Stimulated activated CD8-positive, alpha-beta memory T cell treated with anti-CD3 and anti-CD28 coated beads, Interleukin-7, amount 100 ng/mL, for 1 hour (primary cell): ENCODE measurements around the gene GPS1.
A peak's percentile ranks its signal among the peaks of the same experiment; 100 is the strongest.
"Not testable (repeated sequence)": the region's sequence is repeated elsewhere in the genome, so short reads cannot be mapped to it uniquely, and the experiment has no call there.

ENCODE experiments used
- DNase-seq, 2 donors: peaks; one replicate each; pipeline ENCODE4 v3.0.0-alpha.2; 2020; ENCODE audit warnings: low read depth in 2 of 2

GPS1 gene

GRCh38 chr17:82028966-82029365 lies 22.7 kb upstream of the GPS1 start:
- DNase-seq = no peak

DNA sequence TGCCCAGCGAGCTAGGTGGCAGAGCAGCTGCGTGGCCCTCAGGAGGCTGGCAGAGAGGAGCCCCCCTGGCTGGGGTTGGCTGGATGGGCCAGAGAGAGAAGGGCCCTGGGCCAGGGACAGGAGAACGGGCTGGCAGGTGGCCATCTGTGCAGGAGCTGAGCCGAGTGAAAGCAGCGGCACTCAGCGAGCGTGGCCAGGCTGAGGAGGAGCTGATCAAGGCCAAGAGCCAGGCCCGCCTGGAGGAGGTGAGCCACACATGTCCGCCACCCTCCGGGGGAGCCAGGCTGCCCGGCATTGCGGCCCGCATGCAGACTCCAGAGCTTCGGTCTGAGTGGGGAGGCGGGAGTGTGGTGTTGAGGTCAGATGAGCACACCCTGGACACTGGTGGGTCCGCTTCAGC lies 22.3 kb upstream of the GPS1 start:
- DNase-seq = no peak

DNA sequence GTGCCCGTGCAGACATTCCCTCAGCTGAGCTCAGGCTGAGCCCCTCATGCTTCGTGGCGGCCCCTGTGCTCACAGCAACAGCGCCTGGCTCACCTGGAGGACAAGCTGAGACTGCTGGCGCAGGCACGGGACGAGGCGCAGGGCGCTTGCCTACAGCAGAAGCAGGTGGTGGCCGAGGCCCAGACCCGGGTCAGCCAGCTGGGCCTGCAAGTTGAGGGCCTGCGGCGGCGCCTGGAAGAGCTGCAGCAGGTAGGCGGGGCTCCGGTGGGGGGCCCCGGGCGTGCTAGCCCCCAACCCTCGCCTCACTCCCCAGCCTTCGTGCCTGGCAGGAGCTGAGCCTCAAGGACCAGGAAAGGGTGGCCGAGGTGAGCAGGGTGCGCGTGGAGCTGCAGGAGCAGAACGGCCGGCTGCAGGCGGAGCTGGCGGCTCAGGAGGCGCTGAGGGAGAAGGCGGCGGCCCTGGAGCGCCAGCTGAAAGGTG lies 21.7 kb upstream of the GPS1 start:
- DNase-seq = no peak

DNA sequence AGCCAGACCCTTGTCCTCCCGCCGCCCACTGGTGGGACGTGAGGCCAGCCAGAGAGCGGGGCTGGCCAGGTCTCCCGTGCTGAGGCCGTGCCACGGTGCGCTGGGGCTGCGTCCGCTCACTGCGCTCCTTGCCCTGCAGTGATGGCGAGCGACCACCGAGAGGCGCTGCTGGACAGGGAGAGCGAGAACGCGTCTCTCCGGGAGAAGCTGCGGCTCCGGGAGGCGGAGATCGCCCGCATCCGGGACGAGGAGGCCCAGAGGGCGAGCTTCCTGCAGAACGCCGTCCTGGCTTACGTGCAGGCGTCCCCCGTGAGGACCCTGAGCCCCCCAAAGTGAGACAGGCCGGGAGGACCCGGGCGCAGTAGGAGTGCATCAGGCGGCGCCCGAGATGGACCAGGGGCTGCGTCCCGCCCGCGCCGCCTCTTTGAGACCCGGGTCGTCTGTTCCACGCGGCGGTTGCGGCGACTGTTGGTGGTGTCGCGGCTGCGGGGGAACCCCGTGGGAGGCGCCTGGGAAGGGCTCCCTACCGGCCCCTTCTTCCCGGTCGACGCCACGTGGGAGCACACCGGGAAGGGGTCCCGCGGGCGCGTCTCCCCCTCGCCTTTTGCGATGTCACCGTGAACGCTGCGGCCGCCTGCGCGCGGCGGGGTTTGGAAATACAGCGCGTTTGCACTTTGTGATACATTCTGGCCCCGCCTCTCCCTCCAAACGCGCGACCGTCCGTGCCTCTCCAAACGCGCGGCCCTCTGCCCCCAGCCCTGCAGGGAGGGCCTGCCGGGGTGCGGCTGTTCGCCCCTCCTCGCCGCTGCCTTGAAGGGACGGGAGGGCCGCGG lies 21.0 kb upstream of the GPS1 start:
- DNase-seq = peak; percentile 62 to 63

DNA sequence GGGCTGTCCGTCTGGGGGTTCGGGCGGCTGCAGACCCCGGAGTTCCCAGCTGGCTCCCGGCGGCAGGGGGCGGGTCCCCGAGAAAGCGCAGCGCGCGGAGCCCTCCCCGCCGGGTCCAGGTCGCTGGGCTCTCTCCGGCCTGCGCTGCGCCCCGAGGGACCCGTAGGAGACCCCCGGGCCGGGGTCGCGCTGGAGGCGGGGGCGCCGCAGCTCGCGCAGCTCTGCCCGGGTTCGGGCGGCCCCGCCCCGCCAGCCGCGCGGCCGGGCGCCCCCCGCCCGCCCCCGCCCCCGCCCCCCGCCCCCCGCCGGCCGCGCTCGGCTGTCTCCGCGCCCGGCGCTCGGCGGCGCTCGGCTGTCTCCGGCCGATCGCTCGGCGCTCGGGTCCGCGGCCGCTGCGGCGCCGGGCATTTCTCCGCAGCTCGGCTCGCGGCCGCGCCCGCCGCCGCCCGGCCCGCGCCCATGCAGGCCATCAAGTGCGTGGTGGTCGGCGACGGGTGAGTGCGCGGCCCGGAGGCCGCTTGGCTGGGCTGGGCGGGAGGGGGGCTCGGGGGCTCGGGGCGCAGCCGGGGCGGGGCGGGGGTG lies 20.3 kb upstream of the GPS1 start, which contains the start of gene RAC3:
Gene RAC3, plus strand, starts transcription at position 376 of the 582 bp plus-strand sequence. Its CDS starts 84 bp downstream, at position 460.
- DNase-seq = no peak

GRCh38 chr17:82031885-82032627 lies 19.6 kb upstream of the GPS1 start:
- no peak for DNase-seq

DNA sequence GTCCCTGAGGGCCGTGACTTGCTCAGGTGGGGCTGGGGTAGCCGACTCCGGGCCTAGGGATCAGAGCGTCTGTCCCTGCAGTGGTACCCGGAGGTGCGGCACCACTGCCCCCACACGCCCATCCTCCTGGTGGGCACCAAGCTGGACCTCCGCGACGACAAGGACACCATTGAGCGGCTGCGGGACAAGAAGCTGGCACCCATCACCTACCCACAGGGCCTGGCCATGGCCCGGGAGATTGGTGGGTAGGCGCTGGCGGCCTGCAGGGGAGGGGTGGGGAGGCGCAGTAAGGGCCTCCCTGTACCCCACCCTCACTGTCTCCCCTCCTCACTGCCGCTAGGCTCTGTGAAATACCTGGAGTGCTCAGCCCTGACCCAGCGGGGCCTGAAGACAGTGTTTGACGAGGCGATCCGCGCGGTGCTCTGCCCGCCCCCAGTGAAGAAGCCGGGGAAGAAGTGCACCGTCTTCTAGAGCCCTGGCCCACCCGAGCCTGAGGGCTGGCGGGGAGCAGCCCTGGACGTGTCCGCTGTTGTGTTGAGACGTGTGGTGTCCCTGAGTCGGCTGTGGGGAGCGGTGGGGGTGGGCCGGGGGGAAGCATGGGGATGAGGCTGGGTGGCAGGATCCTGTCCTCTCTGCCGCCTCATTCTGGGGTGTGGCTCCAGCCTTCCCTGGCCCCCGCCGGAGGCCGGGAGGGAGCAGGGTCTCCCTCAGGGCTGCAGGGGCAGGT lies 18.2 kb upstream of the GPS1 start:
- no peak for DNase-seq

GRCh38 chr17:82034371-82035011 lies 17.2 kb upstream of the GPS1 start:
- DNase-seq = no peak

GRCh38 chr17:82035488-82035887 lies 16.2 kb upstream of the GPS1 start:
- DNase-seq = no peak

DNA sequence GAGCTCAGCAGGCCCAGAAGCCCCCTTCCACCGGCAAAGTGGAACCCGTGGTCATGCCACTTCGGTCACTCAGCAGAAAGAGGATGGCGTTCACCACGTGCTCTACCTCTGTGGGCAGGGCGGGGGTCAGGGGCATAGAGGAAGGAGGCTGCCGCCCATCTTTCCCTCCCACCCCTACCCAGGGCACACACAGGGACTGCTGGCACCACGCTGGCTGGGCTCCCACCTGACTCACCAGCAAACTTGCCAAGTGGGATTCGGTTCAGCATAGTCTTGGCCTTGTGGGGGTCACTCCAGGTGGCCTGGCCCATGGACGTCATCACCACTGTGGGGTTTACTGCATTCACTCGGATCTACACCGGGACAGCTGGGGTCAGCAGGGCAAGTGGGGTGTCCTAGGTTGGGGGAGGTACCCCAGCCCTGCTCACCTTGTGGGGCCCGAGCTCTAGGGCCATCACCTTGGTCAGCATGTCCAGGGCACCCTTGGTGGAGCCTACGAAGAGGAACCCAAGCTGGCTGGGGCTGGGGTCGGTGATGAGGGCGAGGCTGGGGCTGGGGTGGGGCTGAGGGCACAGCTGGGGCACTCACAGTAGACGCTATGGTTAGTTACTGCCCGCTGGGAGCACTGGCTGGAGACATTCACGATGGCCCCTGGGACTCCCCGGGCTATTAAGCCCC lies 15.6 kb upstream of the GPS1 start:
- no peak for DNase-seq

GRCh38 chr17:82036634-82037091 lies 15.0 kb upstream of the GPS1 start:
- DNase-seq = no peak

- peak; percentile 86 to 88 for DNase-seq
Measured at GRCh38 chr17:82037092-82037888, 14.4 kb upstream of the GPS1 start, which contains the start of gene DCXR. Gene DCXR (minus strand): TSS chr17:82037697. CDS start chr17:82037682, 15 bp downstream.

- no peak for DNase-seq
Measured at GRCh38 chr17:82037889-82038195, 13.9 kb upstream of the GPS1 start.

DNA sequence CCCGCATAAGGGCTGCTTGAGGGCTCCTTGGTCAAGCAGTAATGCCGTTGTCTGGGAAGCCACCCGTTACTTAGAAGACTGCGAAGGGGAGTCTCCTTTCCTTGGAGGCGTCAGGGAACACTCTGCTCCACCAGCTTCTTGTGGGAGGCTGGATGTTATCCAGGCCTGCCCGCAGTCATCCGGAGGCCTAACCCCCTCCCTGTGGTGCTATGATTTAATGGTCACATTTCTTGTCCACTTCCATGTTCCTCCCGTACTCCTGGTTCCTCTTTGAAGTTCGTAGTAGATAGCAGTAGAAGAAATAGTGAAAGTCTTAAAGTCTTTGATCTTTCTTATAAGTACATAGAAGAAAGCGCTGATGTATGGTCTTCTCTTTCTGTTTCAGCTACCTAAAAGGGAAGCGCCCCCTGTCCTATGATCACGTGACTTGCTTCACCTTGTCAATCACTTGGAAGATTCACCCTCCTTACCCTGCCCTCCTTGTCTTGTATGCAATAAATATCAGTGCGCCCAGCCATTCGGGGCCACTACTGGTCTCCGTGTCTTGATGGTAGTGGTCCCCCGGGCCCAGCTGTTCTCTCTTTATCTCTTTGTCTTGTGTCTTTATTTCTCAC lies 12.8 kb upstream of the GPS1 start:
- DNase-seq = not testable (repeated sequence)

GRCh38 chr17:82039695-82040299 lies 11.9 kb upstream of the GPS1 start:
- DNase-seq = no peak

GRCh38 chr17:82041144-82041814 lies 10.4 kb upstream of the GPS1 start:
- no peak for DNase-seq

DNA sequence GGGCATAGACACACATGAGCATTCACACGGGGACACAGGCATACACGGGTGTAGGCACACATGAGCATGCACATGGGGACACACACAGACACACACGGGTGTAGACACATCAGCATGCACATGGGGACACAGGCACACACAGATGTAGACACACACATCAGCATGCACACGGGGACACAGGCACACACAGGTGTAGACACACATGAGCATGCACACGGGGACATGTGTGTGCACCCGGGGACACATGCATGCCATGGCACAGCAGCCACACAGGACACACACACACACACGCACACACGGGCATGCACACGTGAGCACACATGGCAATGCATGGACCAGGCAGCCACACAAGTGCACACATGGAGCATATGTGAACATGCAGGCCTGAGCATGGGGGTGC lies 9.0 kb upstream of the GPS1 start:
- no peak for DNase-seq

- no peak for DNase-seq
Measured at GRCh38 chr17:82043507-82043906, 8.2 kb upstream of the GPS1 start.
